Esophagus squamous epithelium (tissue), 5 donors: ENCODE results near the gene CA5A. TPM values are rescaled to one million over a fixed set of nuclear protein-coding genes. Genes with fewer than 3 reads are reported as not detected.
A peak's percentile ranks its signal among the peaks of the same experiment; 100 is the strongest.
"Not testable (repeated sequence)": the region's sequence is repeated elsewhere in the genome, so short reads cannot be mapped to it uniquely, and the experiment has no call there.

Experiments
- DNase-seq: peaks from one replicate; lab custom pipeline; 2025; lab: John Stamatoyannopoulos, UW
- H3K27ac ChIP-seq, 4 donors: fragments of 200-600 bp; sonication (generic); one replicate each; pipeline ENCODE4 v1.5.1; 2016 to 2019; ENCODE audit warnings: mild to moderate bottlenecking in 1 of 4
- H3K27me3 ChIP-seq, 4 donors: fragments of 200-600 bp; sonication (generic); 1 replicate in 3 of 4; 2 replicates in 1 of 4; pipeline versions ENCODE4 v1.5.1 to v1.6.0; 2017 to 2021; ENCODE audit warnings: antibody characterized with exemption in 1 of 4
- H3K36me3 ChIP-seq, 3 donors: fragments of 200-600 bp; sonication (generic); one replicate each; pipeline ENCODE4 v1.5.1; 2016 to 2019
- H3K4me1 ChIP-seq, 3 donors: fragments of 200-600 bp; sonication (generic); one replicate each; pipeline ENCODE4 v1.5.1; 2017 to 2019
- H3K4me3 ChIP-seq, 4 donors: fragments of 200-600 bp; sonication (generic); 1 replicate in 3 of 4; 2 replicates in 1 of 4; pipeline ENCODE4 v1.5.1; 2016 to 2019; ENCODE audit warnings: mild to moderate bottlenecking in 2 of 4, moderate library complexity in 1 of 4
- H3K9me3 ChIP-seq, 3 donors: fragments of 200-600 bp; sonication (generic); one replicate each; pipeline ENCODE4 v1.5.1; 2016 to 2019
- POLR2A ChIP-seq, 4 donors: fragments of 450-650 bp; IDR thresholded peaks; one replicate each; pipeline ENCODE4 v1.6.1; 2017; ENCODE audit warnings: antibody characterized with exemption in 4 of 4, mild to moderate bottlenecking in 4 of 4, moderate library complexity in 3 of 4
- WGBS, 2 donors: methylation state at CpG; one replicate each; pipeline ENCODE4 v1.1.5; 2018; 5-methylcytosine and 5-hydroxymethylcytosine counted together
- intact Hi-C: fragments of 100-400 bp; cut with DNase I; formaldehyde crosslinking; loops from one replicate; pipeline ENCODE4 v1.15.0; 2022
- total RNA-seq, 4 donors: library from RNA; depleted of rRNA; stranded (reverse); fragments of >200 nt; gene quantifications; one replicate each; pipeline ENCODE4 v1.1.0, GENCODE V29; 2016
- TF ChIP-seq, protein P1 (sequence below), 6 experiments: fragments of 450-650 bp in 4 of 6; fragments of 200-600 bp in 2 of 6; sonication (generic) in 2 of 6; IDR thresholded peaks; one replicate each; pipeline ENCODE4 v1.5.1; 2016 to 2019; ENCODE audit warnings: antibody characterized with exemption in 6 of 6, mild to moderate bottlenecking in 4 of 6, moderate library complexity in 4 of 6
- donor health status: DM: yes; HTN: yes; CAD: no.

Gene CA5A
- total RNA-seq, 4 donors from 2014 or later: not detected

DNA sequence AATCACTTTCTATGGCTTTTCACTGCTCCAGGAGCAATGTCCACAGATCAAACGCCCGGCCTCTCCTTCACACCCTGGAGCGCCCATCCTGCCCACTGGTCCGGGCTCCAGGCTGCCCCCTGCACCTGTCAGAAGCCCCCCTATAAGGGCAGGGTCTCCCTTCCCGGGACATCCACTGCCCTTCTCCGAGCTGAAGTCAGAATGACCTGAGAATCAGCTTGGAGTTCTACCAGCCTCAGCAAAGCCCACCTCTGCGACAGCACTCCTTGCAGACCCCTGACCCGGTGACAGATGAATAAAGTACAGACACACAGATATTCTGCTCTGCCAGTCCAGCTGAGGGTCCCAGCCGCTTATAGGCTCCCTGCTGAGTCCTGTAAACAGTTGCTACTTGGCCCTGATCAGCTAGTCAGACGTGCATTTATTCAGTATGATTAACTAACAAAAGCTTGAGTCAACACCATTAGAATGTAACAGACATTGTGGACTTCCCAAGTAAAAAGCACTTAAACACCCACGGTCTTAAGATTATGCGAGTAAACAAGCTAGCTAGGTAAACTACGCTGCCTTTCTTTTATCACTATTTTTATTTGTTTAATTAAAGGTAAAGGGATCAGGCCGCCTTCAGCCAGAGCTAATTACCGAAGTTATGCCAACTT is 71.9 kb downstream of the CA5A start:
- Histone ChIP-seq H3K27me3 (no peaks in the 10 kb centered on the region), H3K4me1 (peaks cover 31 to 99% (median 38%) of the 10 kb centered on the region in 3 donors), H3K9me3 (no peaks in the 10 kb centered on the region), H3K36me3 (no peaks in the 10 kb centered on the region), H3K27ac (peak overlapping the region; percentile 43 to 85 (median 77)), H3K4me3 (peak overlapping the region in 3 of 4 donors; percentile 58 to 76 (median 60))
- no peak for TF ChIP-seq POLR2A (IDR thresholded peaks at IDR 0.05)
- TF ChIP-seq, protein P1, sequence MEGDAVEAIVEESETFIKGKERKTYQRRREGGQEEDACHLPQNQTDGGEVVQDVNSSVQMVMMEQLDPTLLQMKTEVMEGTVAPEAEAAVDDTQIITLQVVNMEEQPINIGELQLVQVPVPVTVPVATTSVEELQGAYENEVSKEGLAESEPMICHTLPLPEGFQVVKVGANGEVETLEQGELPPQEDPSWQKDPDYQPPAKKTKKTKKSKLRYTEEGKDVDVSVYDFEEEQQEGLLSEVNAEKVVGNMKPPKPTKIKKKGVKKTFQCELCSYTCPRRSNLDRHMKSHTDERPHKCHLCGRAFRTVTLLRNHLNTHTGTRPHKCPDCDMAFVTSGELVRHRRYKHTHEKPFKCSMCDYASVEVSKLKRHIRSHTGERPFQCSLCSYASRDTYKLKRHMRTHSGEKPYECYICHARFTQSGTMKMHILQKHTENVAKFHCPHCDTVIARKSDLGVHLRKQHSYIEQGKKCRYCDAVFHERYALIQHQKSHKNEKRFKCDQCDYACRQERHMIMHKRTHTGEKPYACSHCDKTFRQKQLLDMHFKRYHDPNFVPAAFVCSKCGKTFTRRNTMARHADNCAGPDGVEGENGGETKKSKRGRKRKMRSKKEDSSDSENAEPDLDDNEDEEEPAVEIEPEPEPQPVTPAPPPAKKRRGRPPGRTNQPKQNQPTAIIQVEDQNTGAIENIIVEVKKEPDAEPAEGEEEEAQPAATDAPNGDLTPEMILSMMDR (IDR thresholded peaks at IDR 0.05): no peak
- no peak for DNase-seq
- intact Hi-C loops: no loop called here
- WGBS, 2 donors: 27 to 51% methylated on average over 11 to 15 of the region's 15 CpGs

DNA sequence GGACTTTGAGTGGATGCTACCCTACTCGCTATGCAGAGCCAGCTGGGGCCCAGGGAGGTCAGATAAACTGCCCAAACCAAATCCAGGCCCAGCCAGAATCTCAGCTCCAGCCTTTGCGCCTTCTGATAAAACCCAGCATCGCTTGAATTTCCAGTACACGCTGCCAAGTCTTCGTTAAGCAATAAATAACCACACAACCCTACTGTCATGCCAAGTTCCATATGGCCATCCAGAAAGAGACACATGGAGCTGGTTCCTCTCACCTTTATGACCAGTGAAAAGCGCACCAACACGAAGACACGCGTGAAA is 73.0 kb downstream of the CA5A start:
- H3K9me3 ChIP-seq, H3K36me3 ChIP-seq, H3K27me3 ChIP-seq, intact Hi-C loops, DNase-seq: not testable (repeated sequence)
- Histone ChIP-seq H3K4me1 (peaks cover 24 to 99% (median 46%) of the 10 kb centered on the region in 3 donors), H3K27ac (peak overlapping the region; percentile 72 to 85 (median 82)), H3K4me3 (peak overlapping the region in 3 of 4 donors; percentile 18 to 58 (median 45))
- 33 to 43% methylated on average over 6 to 8 of the region's 9 CpGs for WGBS, 2 donors

DNA sequence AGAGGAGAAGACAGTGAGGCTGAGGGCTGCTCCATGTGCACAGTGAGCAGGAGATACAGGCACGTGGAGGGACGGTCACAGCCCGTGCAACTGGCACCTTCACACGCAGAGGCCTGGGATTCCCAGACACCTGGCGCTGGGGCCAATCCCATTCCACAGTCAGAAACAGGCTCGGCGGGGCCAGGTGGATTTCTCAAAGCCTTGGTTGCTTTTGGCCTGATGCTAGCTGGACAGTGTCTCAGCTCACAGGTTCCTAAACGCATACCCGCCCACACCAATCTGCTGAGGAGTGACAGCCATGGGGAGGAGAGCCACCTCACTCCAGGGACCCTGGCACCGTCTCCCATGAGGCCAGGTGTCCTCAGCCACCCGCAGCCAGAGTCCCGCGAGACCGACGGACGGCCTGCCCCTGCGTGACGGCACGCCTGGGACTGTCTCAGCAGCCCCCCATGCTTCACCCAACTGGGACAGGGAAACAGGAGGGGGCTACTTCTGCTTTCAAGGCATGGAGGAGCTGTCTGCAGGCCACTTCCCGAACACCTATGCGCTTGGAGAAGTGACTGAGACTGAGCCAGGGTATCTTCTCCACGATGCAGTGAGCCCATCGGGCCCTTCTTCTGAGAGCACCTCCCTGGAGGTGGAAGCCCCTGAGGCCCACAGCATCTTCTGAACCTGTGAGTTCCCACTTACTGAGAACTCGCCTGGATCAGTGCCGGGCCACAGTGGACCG is 73.6 kb downstream of the CA5A start:
- Histone ChIP-seq H3K4me1 (peaks cover 27 to 99% (median 52%) of the 10 kb centered on the region in 3 donors), H3K4me3 (peak overlapping the region in 3 of 4 donors; percentile 18 to 58 (median 45)), H3K27ac (peak overlapping the region; percentile 72 to 85 (median 82))
- intact Hi-C loops, H3K27me3 ChIP-seq, H3K36me3 ChIP-seq, H3K9me3 ChIP-seq, DNase-seq: not testable (repeated sequence)
- 23 to 80% methylated on average over 1 to 12 of the region's 26 CpGs for WGBS, 2 donors

DNA sequence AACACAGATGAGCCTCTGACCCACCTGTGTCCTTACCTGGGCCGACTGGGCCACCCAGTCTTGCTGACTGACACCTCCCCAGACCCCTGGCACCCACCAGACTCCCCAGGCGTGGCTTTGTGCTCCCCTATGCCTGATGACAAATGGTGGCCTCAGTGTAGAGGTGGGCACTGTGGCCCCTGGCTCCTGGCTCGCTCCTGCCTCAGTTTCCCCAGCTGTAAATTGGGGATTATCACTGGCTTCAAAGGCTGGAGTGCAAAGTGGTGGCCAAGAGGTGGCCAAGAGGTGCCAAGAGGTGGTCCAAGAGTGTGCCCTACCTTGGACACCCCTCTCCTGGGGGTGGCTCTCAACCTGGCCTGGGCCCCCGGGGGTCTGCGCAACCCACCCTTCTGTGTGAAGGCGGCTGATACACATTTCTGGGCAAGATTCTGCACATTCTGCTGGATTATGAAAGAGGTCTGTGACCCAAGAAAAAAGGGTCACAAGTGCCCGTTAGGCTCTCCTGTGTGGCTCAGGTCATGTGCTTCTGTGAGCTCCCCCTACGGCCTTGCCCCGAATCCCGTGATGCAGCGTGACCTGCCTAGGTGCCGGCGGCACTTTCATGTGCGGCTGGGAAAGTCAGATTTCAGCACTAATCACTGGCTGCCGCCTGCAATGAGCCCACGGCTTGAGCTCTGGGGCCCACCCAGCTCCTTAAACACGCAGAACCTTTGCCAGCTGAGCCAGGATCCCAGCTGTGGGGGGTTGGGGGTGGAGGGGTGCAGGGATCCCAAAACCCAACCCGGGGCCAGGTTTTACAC is 74.8 kb downstream of the CA5A start:
- 40 to 52% methylated on average over 1 to 6 of the region's 18 CpGs for WGBS, 2 donors
- Histone ChIP-seq H3K4me1 (peaks cover 38 to 99% (median 63%) of the 10 kb centered on the region in 3 donors), H3K27ac (peak overlapping the region; percentile 72 to 85 (median 82)), H3K4me3 (peak overlapping the region in 2 of 4 donors; percentile 6 to 17)
- DNase-seq, H3K36me3 ChIP-seq, H3K27me3 ChIP-seq, H3K9me3 ChIP-seq, intact Hi-C loops: not testable (repeated sequence)

DNA sequence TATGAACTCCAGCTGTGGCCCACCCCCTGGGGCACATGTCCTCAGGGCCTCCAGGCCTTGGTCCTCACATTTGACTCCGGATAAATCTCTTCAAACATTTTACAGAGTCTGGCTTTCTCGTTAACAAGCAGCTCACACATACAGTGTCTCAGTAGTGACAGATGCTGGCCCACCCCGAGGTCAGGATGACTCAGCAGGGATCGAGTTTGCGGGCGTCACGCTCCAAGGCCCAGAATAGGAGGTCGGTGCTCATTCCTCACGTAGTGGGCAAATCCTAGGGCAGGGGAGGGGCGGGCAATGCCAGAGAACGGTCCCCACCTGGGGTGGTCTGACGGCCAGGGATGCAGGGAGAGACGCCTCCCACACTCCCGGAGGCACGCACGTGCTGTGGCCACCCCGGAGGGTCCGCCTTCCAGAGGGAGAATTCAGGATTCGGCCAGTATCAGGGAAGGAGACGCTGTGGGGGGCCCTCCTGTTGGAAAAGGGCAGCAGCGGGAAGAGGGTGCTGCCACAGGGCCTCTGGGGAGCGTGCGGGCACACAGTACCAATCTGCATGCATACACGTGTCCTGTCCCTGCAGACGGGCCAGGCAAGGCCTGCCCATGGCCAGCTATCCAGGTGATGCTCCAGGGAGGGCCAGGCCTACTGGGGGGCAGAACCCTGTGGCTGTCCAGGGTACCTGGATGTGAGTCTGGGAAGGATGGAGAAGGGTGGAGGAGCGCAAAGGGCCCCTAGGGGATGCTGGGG is 75.6 kb downstream of the CA5A start:
- peaks cover 46 to 99% (median 71%) of the 10 kb centered on the region in 3 donors for H3K4me1 ChIP-seq
- WGBS, 2 donors: 25 to 31% methylated on average over 7 to 10 of the region's 26 CpGs
- no peaks in the 10 kb centered on the region for H3K27me3 ChIP-seq
- H3K9me3 ChIP-seq: no peaks in the 10 kb centered on the region
- TF ChIP-seq POLR2A (IDR thresholded peaks at IDR 0.05): no peak
- TF ChIP-seq, protein P1 (IDR thresholded peaks at IDR 0.05): no peak
- peak overlapping the region; percentile 72 to 85 (median 82) for H3K27ac ChIP-seq
- DNase-seq: no peak
- H3K4me3 ChIP-seq: peak overlapping the region in 3 of 4 donors; percentile 6 to 38 (median 25)
- intact Hi-C loops: no loop called here
- no peaks in the 10 kb centered on the region for H3K36me3 ChIP-seq

DNA sequence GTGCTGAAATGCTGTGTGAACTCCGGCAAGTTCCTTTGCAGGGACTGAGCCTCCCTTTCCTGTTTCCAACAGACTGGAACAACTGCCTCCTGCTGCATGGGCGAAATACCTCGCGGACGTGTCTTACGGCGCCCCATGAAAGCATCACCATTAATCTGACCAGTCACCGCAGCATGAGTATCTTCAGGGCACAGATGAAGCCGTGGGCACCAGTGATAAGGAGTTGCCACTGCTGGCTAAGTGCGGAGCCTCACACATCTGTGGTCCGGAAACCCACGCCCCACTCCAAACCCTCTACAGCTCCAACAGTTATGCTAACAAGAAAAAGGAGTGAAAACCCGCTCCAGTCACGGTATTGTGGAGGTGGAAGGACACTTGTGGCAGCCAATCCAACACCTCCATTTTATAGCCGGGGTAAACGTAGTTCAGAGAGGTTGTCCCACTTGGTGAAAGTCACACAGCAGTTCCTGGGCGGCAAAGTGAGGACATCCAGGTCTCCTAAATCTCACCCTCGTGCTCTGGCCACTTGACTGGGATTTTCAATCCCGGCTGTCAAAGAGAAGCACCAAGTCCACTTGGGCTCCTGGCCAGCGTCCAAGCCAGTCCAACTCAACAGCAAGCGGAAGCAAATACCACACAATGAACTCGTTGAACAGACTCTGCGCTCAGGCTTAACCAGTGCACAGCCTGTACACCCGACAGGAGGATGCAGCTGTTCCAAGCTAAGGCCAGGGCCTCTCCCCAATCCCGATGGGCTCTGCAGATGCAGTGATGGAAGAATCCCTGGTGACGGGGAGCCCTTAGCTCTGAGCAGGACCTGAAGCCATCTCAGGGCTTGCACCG is 78.0 kb downstream of the CA5A start:
- Histone ChIP-seq H3K4me1 (peaks cover 62 to 99% (median 86%) of the 10 kb centered on the region in 3 donors), H3K4me3 (peak overlapping the region in 1 of 4 donors; percentile 6), H3K27ac (peak overlapping the region; percentile 51 to 93 (median 86))
- intact Hi-C loops, H3K36me3 ChIP-seq, DNase-seq, H3K9me3 ChIP-seq, H3K27me3 ChIP-seq: not testable (repeated sequence)
- 27 to 57% methylated on average over 7 to 12 of the region's 27 CpGs for WGBS, 2 donors
